Retina (tissue), 1 donor: ENCODE data around the gene CPNE1.
A peak's percentile ranks its signal among the peaks of the same experiment; 100 is the strongest.
"Not testable (repeated sequence)": the region's sequence is repeated elsewhere in the genome, so short reads cannot be mapped to it uniquely, and the experiment has no call there.

Experiments used
- DNase-seq: peaks from one replicate; pipeline ENCODE4 v3.0.0-alpha.2; 2016

The CPNE1 gene

GRCh38 chr20:35697696-35698297 lies 33.1 kb upstream of the CPNE1 start:
- no peak for DNase-seq

DNA sequence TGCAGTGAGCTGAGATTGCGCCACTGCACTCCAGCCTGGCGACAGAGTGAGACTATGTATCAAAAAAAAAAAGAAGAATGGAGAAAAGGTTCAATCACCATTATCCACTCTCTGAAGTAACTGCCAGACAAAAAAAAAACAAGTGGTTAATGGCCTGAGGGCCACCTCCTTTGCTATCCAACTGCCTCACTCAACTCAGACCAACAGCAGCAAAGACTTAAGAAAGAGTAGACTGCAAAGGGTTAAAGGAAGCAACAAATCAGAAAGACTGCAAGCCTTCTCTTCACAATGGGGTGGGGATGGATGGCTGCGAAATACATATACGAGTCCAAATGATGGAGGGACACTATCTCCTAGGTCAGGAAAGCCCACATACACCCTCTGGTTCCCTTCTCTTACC lies 31.3 kb upstream of the CPNE1 start:
- DNase-seq = no peak

GRCh38 chr20:35695245-35695749 lies 30.6 kb upstream of the CPNE1 start:
- no peak for DNase-seq

- DNase-seq = no peak
Measured at GRCh38 chr20:35690265-35690664, 25.6 kb upstream of the CPNE1 start.

DNA sequence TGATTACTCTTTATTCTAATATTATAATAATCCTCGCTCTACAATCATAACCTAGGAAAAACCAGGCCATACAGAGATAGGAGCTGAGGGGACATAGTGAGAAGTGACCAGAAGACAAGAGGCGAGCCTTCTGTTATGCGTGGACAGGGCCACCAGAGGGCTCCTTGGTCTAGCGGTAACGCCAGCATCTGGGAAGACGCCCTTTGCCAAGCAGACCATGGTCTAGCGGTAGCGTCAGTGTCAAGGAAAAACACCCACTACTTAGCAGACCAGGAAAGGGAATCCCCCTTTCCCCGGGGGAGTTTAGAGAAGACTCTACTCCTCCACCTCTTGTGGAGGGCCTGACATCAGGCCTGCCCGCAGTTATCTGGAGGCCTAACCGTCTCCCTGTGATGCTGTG lies 22.2 kb upstream of the CPNE1 start:
- DNase-seq = not testable (repeated sequence)

- not testable (repeated sequence) for DNase-seq
Measured at GRCh38 chr20:35685368-35685767, 20.7 kb upstream of the CPNE1 start.

- DNase-seq = no peak
Measured at GRCh38 chr20:35681960-35682359, 17.3 kb upstream of the CPNE1 start.

DNA sequence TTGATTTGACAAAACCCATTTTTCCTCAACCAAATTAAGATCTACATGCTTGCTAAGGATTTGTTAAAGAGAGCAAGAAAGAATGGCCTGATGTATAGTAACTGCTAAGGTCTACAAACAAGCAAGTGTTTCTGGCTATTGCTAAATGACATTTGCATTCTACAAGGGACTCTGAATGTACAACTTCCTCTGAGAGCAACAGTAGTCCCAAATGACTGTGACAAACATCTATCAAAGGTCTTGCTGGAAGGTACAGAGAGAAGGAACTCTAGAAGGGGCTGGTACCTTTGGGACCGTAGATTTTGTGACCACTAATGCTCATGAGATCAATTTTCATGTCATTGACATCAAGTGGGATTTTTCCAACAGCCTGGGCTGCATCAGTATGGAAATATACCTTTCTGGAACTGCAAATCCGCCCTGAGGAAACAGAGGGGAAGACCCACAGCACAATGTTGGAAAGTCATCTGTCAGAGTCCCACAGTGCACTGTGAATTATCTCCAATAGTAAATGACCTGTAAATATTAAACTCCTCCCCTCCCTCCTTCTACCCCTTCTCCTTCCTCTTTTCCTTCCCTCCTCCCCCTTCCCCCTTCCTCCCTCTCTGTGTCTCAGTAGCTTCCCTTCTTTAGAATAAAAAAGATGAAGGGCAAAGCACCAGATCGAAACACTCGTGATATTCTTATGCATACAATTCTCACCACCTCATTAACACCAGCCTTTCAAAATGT lies 15.9 kb upstream of the CPNE1 start:
- DNase-seq = no peak

GRCh38 chr20:35674921-35675320 lies 10.2 kb upstream of the CPNE1 start:
- no peak for DNase-seq

DNA sequence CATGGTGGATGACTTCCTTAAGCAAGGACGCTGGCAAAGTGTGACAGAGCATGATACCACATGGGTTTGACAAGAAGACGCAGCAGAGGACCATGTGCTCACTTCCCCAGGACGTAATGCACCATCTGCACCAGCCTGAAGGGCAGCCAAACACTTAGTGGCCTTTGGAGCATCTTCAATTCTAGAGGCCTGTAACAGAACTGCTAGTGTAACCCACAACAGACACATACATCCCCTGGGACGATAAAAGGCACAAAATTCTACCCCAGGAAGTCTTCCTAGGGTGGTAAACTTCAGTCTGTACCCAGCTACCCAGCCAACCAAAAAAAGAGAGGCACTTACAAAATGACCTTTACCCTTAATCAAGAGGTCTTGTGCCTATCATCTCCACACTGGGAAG lies 9.2 kb upstream of the CPNE1 start:
- DNase-seq = no peak

DNA sequence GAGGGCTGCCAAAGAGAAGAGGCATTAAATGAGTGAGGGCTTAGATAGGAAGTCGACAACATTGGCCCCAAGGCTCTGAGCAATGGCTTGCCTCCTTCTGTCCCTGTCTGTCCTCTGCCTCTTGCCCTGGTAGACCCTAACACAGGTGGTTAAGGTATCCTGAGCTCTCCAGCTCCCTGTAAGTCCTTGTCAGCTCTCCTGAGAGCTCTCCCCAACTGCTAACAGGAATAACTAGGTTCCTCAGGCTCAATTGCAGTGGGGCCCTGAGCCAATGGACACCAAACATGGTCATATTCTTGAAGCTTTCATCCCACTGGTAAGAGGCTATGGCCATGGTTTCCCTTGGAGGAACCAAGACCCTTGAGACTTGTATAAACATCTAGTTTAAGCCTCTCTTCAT lies 5.0 kb upstream of the CPNE1 start:
- no peak for DNase-seq

DNA sequence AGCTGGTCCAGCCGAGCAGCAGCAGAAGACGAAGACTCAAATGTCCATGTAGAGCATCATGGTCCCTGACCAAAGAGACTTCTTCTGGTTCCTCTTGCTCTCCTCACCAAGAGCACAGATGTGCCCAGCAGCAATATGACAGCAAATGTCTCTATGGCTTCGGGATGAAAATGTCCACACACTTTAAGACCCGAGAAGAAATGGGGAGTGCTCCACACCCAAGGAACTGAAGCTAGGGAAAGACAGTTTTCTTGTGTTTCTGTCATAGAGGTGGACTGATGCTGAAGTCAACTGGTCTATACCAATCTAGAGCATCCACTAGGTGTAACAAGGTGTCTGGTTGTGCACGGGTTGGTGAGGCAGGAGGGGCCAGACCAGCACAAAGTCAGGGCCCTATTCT lies 4.5 kb upstream of the CPNE1 start:
- DNase-seq = no peak

GRCh38 chr20:35665949-35666288 lies 1.2 kb upstream of the CPNE1 start:
- DNase-seq = no peak

DNA sequence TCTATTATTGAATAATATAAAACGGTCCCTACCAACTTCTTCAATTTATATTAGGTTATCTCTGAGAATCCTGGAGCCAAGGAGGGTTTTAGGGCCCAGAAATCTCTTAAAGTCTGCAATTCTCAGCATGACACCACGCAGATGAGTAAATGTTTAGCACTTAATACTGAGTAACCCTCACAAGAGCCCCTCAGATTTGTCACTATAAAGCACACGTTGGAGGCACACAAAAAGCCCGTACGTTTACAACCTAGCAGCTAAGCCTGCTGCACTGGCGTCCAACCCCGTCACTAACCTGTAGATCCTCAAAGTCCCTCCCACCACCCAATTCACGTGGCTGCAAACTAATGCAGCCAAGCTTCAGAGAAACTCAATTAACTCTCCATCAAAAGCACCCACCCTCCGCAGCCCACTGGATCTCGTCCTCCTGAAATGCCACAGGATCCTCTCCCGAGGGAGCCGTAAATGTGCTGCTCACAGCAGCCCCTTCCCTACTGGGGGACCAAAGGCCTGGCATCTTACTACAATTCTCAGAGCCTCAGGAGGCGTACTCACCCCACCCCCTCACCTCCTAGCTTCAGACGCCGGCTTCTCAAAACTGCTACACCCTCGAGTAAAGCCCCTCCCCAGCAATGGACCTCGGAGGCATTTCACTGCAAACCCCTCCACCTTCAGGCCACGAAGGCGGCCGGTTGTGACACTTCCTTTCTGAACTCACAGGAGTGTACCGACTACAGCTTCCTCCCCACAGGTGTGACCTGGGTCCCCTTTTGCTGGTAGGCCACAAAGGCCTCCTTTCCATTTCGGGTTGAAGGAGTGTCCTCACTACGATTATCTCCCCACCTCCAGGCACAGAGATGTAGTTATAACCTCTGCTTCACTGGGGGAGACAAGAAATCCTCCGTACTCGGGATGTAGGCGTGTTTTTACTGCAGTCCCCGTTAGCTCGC lies 909 bp downstream of the CPNE1 start:
- DNase-seq = peak; percentile 82

GRCh38 chr20:35662551-35662950 lies 2.1 kb downstream of the CPNE1 start:
- DNase-seq = no peak

DNA sequence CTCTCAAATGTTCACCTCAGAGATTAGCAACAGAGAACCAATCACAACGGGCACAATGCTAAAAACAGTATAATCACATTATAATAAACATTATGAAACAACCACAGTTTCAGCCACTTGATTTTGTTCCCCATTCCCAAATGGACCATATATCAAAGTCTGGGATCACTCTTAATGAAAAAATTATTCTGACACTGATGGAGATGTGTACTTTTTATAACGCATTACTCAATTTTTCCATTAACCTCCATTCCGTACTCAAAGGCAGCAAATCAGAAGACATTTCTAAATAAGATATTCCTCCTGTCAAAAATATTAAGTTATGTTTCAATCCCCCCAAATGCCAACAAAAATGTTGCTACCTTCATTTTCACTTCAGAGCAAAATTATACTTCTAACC lies 2.8 kb downstream of the CPNE1 start:
- no peak for DNase-seq

- no peak for DNase-seq
Measured at GRCh38 chr20:35661053-35661452, 3.6 kb downstream of the CPNE1 start.

GRCh38 chr20:35660122-35660937 lies 4.4 kb downstream of the CPNE1 start:
- DNase-seq = no peak

DNA sequence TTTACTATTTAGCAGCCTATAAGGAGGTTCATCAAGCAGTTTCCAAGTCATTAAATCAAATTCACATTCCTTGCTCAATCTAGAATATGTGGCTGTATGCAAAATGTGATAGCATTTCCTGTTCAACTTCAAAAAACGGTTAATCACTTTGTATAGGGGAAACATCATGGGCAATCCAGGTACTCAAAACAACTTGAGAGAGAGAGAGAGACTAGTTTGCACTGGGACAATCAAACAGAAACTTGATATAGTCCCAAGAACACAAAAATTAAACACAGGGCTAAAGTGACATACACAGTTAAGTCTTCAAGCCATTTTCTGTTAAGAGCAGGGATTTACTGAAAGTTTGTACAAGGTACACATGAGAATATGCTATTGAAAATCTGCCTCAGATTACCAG lies 7.4 kb downstream of the CPNE1 start:
- DNase-seq = no peak

- no peak for DNase-seq
Measured at GRCh38 chr20:35654415-35654814, 10.3 kb downstream of the CPNE1 start.

DNA sequence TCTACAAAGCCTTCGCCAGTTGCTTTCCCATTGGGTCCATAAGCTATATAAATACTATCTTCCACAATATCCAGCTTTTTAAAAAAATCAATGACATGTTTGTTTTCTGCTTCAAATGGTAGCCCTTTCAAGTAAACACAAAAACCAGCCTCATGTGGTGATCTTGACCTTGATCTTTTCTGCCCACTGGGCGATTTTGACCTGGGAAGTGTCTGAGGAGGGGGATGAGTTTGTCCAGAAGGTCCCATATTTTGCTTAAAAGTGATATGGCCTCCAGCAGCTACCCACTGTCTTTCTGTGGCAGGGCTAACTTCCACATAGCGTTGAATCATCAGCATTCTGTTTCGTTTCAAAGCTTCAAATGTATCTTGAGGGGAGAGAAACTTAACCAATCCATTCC lies 10.8 kb downstream of the CPNE1 start:
- no peak for DNase-seq

GRCh38 chr20:35653430-35653734 lies 11.3 kb downstream of the CPNE1 start:
- no peak for DNase-seq
